Activated T-cell treated with anti-CD3 and anti-CD28 coated beads, Interleukin-2, amount 50 U/mL, for 4 hours (primary cell): ENCODE measurements around the gene RBM19. TPM values are rescaled to one million over a fixed set of nuclear protein-coding genes. Genes with fewer than 3 reads are reported as not detected.
A peak's percentile ranks its signal among the peaks of the same experiment; 100 is the strongest.

ENCODE experiments used
- ATAC-seq, 2 donors: fragments of 200-7000 bp; cut with Tn5 transposase; one replicate each; pipeline ENCODE4 v1.10.0; 2021
- DNase-seq: peaks from one replicate; pipeline ENCODE4 v3.0.0-alpha.2; 2020
- H3K27me3 Mint-ChIP-seq: one replicate; pipeline ENCODE4 v1.8.0; 2021; ENCODE audit warnings: low read depth, mixed read lengths
- H3K36me3 Mint-ChIP-seq: one replicate; pipeline ENCODE4 v1.8.0; 2022; ENCODE audit warnings: mixed read lengths; ENCODE audit not compliant: insufficient read depth
- H3K4me1 Mint-ChIP-seq: one replicate; pipeline ENCODE4 v1.8.0; 2021; ENCODE audit warnings: low read depth, mixed read lengths
- H3K4me3 Mint-ChIP-seq: one replicate; pipeline ENCODE4 v1.8.0; 2021; ENCODE audit warnings: mild to moderate bottlenecking, moderate library complexity, mixed read lengths
- H3K9me3 Mint-ChIP-seq: one replicate; pipeline ENCODE4 v1.8.0; 2021; ENCODE audit warnings: mixed read lengths
- total RNA-seq, 3 donors: library from RNA; stranded (reverse); gene quantifications; one replicate each; pipeline ENCODE4 v1.2.1, GENCODE V29; 2021

Gene RBM19
- total RNA-seq, 3 donors from 2014 or later: 145 to 156 (median 146) TPM

DNA sequence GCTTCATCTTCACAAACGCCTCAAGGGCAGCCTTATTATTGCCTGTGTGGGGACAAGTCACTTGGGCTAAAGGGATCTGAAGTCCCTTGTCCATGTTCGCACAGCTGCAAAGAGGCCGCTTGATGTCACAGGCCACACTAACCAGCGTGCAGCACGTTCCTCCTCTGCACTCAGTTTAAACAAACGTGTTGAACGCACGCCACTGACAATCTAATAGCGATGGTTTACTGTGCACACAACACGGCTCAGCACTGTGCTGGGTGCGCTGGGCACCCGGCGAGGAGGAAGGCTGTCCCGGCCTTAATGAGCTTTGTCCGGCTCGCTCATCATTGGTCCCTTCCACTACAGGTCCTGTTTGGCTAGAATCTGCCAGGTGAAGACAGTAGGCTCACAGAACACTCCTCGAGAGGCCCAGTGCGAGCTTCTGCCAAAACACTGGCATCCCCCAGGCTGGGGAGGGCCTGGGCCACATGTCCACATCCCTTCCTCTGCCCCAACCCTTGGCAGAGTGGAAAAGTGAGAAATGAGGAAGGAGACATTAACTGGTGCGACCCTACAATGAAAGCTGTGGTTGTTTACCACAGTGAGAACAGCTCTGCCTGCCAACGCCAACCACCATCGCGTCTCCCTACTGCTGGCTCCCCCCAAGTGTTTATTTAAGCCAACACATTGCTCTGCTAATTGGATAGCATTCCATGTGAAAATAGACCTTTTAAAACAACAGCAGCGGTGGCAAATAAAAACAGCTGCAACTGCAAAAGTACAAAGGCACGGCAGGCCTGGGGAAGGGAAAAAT is 113.2 kb downstream of the RBM19 start:
- Mint-ChIP-seq H3K4me1 (no peaks in the 10 kb centered on the region), H3K4me3 (no peak overlapping the region), H3K27me3 (no peaks in the 10 kb centered on the region), H3K36me3 (peaks cover 28% of the 10 kb centered on the region), H3K9me3 (no peaks in the 10 kb centered on the region)
- ATAC-seq: no peak
- DNase-seq: no peak

- DNase-seq: no peak
- no peaks in the 10 kb centered on the region for H3K4me1 Mint-ChIP-seq
- no peaks in the 10 kb centered on the region for H3K27me3 Mint-ChIP-seq
- no peak overlapping the region for H3K4me3 Mint-ChIP-seq
- no peaks in the 10 kb centered on the region for H3K9me3 Mint-ChIP-seq
- no peak for ATAC-seq
- H3K36me3 Mint-ChIP-seq: peaks cover 29% of the 10 kb centered on the region
These were observed 113.9 kb downstream of the RBM19 start for GRCh38 chr12:113852264-113852663.

DNA sequence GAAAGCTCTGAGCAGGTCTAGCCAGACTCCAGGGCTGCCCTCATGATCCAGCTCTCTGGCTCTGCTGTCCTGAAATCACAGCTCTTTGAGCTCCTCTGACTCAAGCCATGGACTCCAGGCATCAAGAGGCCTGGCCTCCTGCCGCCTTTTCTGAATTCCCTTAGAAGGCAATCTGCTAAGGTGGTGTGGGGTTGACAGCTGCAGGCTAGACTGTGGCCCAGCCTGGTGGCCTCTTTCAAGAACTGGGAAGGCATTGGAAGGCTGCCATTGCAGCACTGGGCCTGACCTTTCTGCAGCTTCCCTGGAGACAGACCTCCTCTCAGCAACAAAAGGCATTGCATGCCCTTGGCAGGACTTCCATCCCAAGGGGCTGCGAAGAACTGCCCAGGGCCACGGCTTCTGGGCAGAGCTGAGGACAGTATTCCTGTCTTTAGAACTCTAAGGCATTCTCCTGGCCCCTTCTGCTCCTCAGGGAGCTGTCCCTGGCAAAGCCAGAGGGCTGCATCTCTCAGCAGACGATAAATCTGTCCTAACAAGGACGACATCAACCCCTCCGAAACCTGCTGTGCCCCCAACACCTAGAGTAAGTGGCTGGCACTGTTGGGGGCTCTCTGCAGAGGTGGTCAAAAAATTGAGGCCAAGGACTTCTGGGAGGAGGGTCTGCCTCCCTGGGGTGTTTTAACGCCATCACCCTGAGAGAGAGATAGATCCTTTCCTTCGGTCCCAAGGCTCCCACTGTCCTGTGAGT is 115.6 kb downstream of the RBM19 start:
- ATAC-seq (no peak), DNase-seq (no peak)
- Mint-ChIP-seq H3K9me3 (no peaks in the 10 kb centered on the region), H3K36me3 (peaks cover 25% of the 10 kb centered on the region), H3K4me1 (no peaks in the 10 kb centered on the region), H3K27me3 (no peaks in the 10 kb centered on the region), H3K4me3 (no peak overlapping the region)

GRCh38 chr12:113847856-113848255 is 118.3 kb downstream of the RBM19 start:
- Mint-ChIP-seq H3K4me1 (no peaks in the 10 kb centered on the region), H3K27me3 (no peaks in the 10 kb centered on the region)

DNA sequence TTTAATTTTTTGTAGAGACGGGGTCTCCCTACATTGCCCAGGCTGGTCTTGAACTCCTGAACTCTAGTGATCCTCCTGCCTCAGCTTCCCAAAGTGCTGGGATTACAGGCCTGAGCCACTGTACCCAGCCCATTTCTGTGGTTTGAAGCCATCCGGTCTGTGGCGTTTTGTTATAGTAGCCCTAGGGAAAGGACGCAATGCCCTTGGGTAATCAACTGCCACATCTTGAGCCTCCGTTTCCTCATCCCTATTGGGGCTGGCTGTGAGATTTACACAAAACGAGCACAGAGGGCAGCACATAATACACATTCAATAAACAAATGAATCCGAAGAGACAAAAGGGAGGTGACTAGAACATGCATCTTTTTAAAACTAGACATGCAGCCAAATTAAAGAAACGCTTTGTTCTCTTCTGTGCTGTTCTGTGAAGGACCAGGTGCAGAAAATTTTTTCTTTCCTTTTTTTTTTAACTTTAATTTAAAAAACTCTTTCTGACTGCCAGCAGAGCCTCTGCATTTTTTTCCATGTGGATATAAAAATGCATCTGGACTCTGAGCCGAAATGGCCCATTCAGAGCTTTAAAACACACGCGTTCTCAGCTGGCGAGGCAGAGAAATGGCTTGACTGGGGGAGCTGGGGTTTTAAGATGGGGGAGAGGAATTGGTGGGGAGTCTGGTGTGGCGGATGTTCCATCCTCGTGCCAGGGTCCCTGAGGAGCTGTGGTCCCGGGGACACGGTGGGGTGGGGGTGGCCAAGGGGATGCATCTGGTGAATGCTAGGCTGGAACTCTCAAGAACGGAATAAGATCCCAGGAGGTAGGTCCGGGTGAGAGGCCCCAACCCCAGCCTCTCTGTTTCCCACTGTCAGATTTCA is 119.0 kb downstream of the RBM19 start:
- no peak overlapping the region for H3K4me3 Mint-ChIP-seq
- no peaks in the 10 kb centered on the region for H3K9me3 Mint-ChIP-seq
- no peaks in the 10 kb centered on the region for H3K27me3 Mint-ChIP-seq
- peaks cover 22% of the 10 kb centered on the region for H3K36me3 Mint-ChIP-seq
- H3K4me1 Mint-ChIP-seq: no peaks in the 10 kb centered on the region
- ATAC-seq (no peak), DNase-seq (no peak)

More at GRCh38 chr12:113847856-113848255, 118.3 kb downstream of the RBM19 start:
- DNase-seq (no peak), ATAC-seq (no peak)
- Mint-ChIP-seq H3K4me3 (no peak overlapping the region), H3K36me3 (peaks cover 17% of the 10 kb centered on the region), H3K9me3 (no peaks in the 10 kb centered on the region)

- no peaks in the 10 kb centered on the region for H3K4me1 Mint-ChIP-seq
- ATAC-seq (peak in 1 of 2 donors; percentile 14), DNase-seq (no peak)
- H3K9me3 Mint-ChIP-seq: no peaks in the 10 kb centered on the region
- peaks cover 23% of the 10 kb centered on the region for H3K36me3 Mint-ChIP-seq
- no peaks in the 10 kb centered on the region for H3K27me3 Mint-ChIP-seq
- H3K4me3 Mint-ChIP-seq: no peak overlapping the region
These were observed 120.0 kb downstream of the RBM19 start for GRCh38 chr12:113845900-113846674.

DNA sequence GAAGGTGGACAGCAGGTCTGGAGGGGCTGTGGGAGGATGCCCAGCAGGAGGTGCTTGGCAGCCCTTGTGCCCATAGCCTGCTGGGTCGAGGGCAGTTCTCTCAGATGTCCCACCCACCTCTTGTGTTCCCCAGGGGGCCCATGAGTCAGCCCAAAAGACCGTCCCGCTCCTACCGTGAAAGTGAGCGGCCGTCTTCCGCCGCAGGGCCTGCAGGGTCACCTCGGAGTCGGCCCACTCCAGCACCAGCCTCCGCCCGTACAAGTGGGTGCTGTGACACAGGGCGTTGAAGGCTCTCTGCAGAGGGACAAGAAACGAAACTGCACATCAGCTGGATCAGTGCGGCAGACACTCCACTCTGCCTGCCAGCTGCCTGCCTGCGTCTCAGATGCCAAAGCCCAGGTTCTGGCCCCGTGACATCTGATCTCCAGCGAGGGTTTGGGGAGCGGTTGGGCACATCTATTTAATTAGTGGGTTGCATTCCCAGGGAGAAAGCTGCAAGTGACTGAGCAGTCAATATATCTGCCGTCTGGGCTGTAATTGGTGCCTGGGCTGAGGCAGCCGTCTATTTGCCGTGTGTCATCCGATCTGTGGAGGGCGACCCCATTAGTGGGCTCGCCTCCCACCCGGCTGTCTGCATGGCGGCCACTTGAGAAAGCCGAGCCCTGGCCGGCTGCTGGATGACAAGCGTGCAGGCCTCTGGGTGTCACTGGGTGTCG is 121.5 kb downstream of the RBM19 start:
- peaks cover 28% of the 10 kb centered on the region for H3K36me3 Mint-ChIP-seq
- no peaks in the 10 kb centered on the region for H3K4me1 Mint-ChIP-seq
- no peaks in the 10 kb centered on the region for H3K9me3 Mint-ChIP-seq
- DNase-seq (no peak), ATAC-seq (no peak)
- no peak overlapping the region for H3K4me3 Mint-ChIP-seq
- no peaks in the 10 kb centered on the region for H3K27me3 Mint-ChIP-seq

DNA sequence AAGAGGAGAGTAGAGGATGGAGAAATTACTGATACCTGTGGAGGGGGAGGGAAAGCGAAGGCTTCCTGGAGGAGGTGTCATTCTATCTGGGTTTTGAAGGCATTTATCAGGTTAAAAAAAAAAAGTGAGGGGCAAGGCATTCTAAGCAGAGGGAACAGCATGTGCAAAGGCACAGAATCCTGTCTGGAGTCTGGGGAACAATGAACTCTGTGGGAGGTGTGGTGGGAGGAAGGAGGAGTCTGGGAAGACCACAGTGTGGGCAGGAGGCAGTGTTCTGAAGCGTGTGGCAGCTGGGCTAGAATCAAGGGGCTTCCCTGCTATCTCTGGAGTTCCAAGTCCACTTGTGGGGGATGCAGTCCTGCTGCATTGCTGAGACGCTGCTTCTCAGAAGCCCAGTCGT is 123.4 kb downstream of the RBM19 start:
- Mint-ChIP-seq H3K27me3 (no peaks in the 10 kb centered on the region), H3K4me3 (no peak overlapping the region), H3K4me1 (no peaks in the 10 kb centered on the region), H3K36me3 (peaks cover 28% of the 10 kb centered on the region), H3K9me3 (no peaks in the 10 kb centered on the region)
- ATAC-seq: no peak
- no peak for DNase-seq

DNA sequence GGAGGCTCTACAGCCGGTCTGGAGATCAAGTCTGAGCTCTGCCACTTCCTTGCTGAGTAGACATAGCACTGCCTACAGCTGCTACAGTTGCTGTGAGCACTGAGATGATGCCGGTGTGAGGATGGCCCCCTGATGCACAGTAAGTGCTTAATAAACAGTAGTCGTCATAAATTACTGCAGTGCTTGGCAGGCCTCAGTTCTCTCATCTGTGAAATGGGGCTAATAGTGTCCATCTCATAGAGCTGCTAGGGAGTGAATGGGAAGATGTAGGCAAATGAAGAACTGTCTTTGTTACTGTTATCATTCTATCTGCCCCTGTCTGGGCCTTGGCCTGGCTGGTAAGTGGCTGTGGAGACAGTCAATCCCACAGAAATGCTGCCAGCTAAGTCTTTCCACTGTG is 124.3 kb downstream of the RBM19 start:
- ATAC-seq: no peak
- no peak for DNase-seq
- peaks cover 32% of the 10 kb centered on the region for H3K36me3 Mint-ChIP-seq
- H3K9me3 Mint-ChIP-seq: no peaks in the 10 kb centered on the region
- no peaks in the 10 kb centered on the region for H3K4me1 Mint-ChIP-seq
- H3K4me3 Mint-ChIP-seq: no peak overlapping the region
- no peaks in the 10 kb centered on the region for H3K27me3 Mint-ChIP-seq

- H3K36me3 Mint-ChIP-seq: peaks cover 26% of the 10 kb centered on the region
- ATAC-seq (no peak), DNase-seq (no peak)
- no peaks in the 10 kb centered on the region for H3K4me1 Mint-ChIP-seq
- no peaks in the 10 kb centered on the region for H3K27me3 Mint-ChIP-seq
- H3K4me3 Mint-ChIP-seq: no peak overlapping the region
- H3K9me3 Mint-ChIP-seq: no peaks in the 10 kb centered on the region
These were observed 125.6 kb downstream of the RBM19 start for GRCh38 chr12:113840401-113841042.

DNA sequence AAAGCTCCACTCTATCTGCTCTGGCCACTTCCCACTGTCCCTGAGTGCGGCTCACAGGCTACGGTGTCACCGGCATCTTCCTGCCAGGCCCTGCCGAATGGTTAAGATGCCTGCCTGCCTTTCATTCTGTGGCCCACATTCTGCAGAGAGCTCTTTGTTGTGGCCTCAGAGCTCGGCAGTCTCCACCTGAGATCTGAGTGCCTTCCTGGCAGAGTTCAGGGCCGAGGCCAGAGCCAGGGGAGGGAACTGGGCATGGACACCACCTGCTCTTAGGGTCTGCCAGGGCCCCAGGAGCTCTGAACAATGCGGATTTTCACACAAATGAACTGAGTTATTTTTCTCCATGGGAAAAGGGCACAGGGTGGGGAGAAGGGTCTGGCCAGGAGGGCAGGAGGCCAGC is 127.2 kb downstream of the RBM19 start:
- no peaks in the 10 kb centered on the region for H3K4me1 Mint-ChIP-seq
- no peaks in the 10 kb centered on the region for H3K27me3 Mint-ChIP-seq
- DNase-seq: no peak
- H3K9me3 Mint-ChIP-seq: no peaks in the 10 kb centered on the region
- ATAC-seq: no peak
- no peak overlapping the region for H3K4me3 Mint-ChIP-seq
- peaks cover 25% of the 10 kb centered on the region for H3K36me3 Mint-ChIP-seq

- Mint-ChIP-seq H3K36me3 (peaks cover 30% of the 10 kb centered on the region), H3K4me3 (no peak overlapping the region), H3K9me3 (no peaks in the 10 kb centered on the region), H3K27me3 (no peaks in the 10 kb centered on the region), H3K4me1 (no peaks in the 10 kb centered on the region)
- ATAC-seq: no peak
- DNase-seq: no peak
These were observed 128.4 kb downstream of the RBM19 start for GRCh38 chr12:113837528-113838296.
